Stimulated activated CD4-positive, alpha-beta T cell treated with anti-CD3 and anti-CD28 coated beads, Interleukin-12 subunit alpha, Interleukin-12 subunit beta, amount 100 ng/mL, for 24 hours (primary cell): ENCODE measurements around the gene ERO1B.
"Not testable (repeated sequence)": the region's sequence is repeated elsewhere in the genome, so short reads cannot be mapped to it uniquely, and the experiment has no call there.

Experiments
- DNase-seq, 2 experiments: peaks; one replicate each; pipeline ENCODE4 v3.0.0-alpha.2; 2020; ENCODE audit warnings: low read depth in 2 of 2

Gene ERO1B

DNA sequence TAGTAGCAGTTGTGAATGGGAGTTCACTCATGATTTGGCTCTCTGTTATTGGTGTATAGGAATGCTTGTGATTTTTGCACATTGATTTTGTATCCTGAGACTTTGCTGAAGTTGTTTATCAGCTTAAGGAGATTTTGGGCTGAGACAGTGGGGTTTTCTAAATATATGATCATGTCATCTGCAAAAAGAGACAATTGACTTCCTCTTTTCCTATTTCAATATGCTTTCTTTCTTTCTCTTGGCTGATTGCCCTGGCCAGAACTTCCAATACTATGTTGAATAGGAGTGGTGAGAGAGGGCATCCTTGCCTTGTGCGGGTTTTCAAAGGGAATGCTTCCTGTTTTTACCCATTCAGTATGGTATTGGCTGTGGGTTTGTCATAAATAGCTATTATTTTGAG, 93.7 kb downstream of the ERO1B start:
- DNase-seq: not testable (repeated sequence)

DNA sequence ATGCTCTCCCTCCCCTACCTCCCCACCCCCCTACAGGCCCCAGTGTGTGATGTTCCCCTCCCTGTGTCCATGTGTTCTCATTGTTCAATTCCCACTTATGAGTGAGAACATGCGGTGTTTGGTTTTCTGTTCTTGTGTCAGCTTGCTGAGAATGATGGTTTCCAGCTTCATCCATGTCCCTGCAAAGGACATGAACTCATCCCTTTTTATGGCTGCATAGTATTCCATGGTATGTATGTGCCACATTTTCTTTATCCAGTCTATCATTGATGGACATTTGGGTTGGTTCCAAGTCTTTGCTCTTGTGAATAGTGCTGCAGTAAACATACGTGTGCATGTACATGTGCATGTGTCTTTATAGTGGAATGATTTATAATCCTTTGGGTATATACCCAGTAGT, 95.3 kb downstream of the ERO1B start:
- DNase-seq: not testable (repeated sequence)

DNA sequence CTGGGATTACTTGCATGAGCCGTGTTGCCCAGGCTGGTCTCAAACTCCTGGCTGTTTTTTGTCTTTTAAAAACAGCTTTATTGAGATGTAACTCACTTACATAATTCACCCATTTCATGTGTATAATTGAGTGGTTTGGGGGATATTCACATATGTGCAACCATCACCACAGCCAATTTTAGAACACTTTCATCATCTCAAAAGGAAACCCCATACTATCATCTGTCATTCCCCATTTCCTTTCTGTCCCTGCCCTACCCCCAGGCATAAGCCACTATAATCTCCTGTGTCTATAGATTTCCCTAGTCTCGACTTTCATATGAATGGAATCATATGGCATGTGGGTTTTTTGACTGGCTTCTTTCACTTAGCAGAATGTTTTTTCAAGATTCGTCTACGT, 96.1 kb downstream of the ERO1B start:
- no peak for DNase-seq

DNA sequence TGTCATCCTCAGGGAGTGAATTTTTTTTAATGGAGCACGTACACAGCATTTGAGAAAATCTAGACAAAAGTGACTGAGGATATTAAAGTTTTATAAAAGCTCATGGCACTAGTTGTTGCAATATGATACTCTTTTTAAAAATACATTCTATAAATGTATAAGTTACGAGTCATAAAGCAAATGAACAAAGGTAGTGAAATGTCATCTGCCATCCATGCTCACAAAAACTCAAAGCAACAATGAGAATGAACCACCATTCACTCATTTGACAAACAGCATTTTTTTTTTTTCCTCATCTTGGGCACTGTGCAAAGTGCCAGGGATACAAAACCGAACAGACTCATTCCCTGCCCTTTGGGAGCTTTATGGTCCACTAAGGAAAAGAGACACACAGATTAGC, 100.7 kb downstream of the ERO1B start:
- DNase-seq: no peak

DNA sequence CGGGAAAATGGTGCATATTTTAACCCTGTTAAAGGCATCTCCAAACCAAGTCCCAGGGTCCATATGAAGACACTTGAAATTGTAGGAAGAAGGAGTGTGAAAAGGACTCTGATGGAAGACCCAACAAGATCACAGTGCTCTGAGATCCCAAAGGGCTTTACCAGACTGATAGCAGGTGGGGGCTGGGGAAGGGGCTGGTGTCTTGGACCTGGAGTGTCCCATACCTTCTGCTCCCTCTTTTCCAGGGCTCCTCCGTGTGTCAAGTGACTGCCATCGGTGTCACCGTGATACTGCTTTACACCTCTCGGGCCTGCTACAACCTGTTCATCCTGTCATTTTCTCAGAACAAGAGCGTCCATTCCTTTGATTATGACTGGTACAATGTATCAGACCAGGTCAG, 102.1 kb downstream of the ERO1B start:
- DNase-seq: no peak

DNA sequence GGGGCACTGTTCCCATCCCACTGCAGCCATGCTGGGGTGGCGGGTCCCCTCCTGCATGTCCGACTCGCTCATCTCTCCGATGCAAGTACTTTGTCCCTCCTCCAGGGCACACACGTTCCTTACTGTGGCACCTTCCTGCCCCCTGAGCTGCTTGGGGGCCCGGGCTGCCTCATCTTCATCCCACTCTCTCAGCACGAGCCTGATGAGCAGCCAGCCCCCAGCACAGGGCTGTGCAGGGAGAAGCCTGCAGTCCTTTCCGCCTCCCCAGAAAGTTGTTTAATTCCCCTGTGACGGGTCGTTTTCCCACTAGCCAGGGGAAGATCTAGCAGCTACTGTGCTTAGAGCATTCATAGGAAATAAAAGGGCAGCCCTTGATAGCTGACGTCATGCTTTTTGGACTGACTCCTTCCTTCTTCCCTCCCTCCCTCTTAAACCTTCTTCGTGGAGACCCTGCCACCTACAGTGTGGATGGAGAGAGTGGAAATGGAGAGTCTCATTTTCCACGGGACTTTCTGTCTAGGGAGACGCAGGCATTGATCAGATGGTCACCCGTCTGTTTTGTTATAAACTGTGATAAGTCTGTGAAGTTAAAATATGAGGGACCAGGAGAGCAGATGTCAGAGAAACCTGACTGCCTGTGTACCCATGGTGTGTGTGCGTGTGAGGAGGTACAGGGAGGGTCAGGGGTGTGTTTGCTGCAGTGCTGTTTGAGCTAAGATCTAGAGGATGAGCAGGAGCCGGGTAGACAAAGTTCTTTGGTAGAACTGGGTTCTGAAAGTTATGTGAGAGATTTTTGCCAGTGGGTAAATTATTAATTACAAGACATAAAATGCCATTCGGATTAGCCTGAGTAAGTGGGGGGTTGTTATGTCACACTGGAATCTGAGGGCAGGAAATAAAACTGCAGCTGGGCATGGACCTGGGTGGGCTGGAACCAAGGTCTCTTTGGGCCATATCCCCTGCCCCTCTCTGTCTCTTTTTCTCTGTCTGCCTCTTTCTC, 105.1 kb downstream of the ERO1B start:
- DNase-seq: no peak

DNA sequence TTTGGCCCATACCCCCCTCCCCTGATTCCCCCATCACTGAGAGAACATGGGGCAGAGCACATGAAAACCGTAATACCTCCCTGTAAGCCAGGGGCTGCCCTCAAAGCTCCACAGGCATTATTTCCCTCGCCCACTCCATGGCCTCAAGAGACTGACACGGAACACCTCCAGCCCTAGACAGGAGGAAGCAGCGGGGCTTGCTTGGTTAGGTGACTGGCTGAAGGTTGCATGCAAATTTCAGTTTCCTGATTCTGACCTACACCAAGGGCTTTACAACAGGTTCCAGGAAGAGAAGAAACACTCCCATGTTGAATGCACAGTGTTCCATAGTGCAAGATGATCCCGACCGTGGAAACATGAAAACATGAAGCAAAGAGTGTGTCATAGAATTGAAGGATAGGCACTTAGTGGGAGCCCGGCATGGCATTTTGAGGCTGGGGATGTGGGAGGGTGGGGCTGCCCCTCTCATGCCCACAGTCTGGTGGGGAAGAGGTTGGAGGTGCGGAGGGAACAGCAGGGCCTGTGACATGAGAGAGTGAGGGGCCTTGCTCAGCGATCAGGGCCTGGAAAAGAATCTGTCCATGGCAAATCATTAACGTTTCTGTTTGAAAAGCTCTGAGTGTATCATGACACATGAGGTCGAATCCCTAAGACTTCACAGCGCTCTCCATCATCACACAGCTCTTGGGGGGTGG, 106.0 kb downstream of the ERO1B start:
- DNase-seq: no peak

DNA sequence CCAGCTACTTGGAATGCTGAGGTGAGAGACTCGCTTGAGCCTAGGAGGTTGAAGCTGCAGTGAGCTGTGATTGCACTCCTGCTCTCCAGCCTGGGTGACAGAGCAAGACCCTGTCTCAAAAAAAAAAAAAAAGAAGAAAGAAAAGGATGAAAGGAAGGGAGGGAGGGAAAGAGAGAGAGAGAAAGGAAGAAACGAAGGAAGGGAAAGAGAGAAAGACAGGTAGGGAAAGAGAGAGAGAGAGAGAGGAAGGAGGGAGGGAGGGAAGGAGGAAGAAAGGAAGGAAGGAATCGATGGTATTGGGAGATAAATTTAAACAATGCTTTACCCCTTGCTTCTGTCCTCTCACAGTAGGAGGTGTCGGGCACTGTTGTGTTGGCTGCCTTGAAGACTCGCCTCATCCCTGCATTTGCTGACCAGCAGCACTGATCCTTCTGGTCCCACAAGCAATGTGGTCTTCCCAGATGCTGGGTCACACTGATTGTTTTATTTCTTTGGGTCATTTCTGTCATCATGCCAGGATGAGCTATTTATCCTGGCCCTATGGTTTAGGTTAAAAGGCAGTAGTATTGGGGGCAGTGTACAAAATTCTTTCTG, 108.5 kb downstream of the ERO1B start:
- no peak for DNase-seq

DNA sequence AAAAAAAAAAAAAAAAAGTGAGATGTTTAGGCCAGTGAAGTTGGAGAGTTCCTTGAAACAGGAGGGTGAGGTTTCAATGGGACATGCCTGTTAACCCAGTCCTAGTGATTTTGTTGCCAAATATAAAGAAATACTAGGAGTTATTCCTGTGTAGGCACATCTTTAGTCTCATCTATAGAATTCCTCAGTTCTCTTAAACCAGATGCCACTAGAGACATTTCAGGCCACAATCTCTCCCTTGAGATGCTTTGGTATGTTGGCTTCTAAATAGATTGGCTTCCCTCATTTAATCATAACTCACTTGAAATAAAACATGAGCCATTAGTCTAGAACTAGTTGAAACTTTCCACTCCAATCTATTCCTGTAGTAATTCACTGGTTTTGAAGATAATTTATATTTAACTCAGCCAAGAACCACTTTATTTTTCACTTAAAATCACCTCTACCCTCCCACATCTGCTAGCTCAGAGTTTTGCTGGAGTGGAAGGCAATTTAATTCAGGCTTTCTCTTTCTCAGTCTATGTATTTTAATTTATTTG, 109.6 kb downstream of the ERO1B start:
- no peak for DNase-seq

DNA sequence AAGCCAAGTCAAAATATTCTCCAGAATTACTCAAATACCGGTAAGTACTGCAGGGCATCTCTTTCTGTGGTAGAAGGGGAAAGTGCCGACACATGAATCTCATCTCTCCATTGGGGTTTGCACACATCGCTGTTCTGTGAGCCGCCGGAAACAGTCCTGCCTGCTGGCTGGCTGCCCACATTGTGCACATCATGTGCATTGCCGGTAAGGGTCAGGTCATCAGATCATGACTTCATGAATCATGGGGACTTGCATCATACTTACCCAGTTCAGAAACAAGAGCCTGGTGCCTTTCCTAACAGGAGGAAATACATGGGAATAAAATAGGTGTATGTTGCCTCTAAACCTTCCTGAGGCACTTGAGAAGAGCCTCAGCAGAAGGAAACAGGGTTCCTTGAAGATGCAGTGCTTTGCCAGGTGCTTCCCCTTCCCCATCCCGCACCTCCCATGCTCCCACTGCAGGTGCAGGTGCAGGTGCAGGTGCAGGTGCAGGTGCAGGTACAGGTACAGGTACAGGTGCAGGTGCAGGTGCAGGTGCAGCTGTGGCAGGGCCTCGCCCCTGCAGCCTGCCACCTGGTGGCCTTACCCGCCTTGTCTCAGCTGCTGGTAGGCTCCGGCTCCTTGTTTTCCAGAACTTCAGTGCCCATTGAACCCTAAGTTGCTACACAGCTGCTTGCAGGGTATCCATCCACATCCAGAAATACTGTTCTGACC, 112.9 kb downstream of the ERO1B start:
- no peak for DNase-seq

DNA sequence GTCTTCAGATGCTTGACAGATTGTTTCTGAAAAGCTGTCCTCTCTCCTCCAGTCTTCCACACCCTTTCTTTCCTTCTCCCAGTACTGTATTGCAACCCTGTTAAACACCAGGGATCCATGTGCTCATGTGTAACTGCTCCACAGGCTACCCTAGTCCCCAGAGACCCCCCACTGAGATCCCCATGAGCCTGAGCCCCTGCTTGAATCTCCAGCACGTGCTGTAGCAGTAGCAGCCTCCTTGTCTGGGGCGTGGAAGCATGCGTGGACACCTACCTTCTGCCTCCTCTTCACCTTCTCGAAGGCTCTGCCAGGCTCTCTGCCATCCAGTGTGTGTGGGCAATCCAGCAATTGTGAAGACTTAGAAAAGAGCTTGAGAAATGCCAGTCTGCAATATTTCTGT, 114.2 kb downstream of the ERO1B start:
- no peak for DNase-seq

DNA sequence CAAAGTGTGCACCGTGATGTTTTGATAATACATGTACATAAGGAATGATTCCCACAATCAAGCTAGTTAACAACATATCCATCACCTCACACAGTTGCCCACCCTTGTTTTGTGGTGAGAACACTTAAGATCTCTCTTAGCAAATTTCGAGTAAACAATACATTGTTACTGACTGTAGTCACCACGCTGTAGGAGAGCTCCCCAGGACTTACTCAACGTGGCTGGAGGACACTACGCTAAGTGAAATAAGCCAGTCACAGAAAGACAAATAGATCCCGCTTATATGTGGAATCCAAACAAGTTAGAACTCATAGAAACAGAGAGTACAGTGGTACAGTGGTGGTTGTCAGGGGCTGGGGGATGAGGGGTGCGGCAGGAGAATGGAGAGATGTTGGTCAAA, 114.6 kb downstream of the ERO1B start:
- DNase-seq: no peak

DNA sequence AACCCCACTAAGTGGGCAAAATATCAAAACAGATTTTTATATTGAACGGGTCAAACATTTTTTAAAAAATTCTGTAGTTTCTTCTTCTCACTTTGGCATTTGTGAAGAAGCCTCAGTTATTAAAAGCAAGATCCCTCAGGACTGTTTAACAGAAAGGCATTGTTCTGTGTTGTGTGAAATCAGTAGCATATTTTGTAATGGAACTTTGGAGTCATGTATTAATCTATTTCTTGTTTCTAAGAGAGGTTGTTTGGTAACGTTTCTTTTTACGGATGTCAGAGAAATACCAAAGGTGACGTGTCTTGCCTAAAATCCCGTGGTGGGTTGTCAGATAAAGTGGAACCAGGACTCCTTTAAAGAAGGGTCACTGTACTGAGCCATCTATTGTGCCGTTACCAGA, 115.7 kb downstream of the ERO1B start:
- DNase-seq: no peak
